ENCODE measurements around the gene TAMM41.
"Not testable (repeated sequence)": the region's sequence is repeated elsewhere in the genome, so short reads cannot be mapped to it uniquely, and the experiment has no call there.

GRCh38 chr3:11862584-11862983 lies 15.9 kb upstream of the TAMM41 start:
- TF ChIP-seq, protein P1, sequence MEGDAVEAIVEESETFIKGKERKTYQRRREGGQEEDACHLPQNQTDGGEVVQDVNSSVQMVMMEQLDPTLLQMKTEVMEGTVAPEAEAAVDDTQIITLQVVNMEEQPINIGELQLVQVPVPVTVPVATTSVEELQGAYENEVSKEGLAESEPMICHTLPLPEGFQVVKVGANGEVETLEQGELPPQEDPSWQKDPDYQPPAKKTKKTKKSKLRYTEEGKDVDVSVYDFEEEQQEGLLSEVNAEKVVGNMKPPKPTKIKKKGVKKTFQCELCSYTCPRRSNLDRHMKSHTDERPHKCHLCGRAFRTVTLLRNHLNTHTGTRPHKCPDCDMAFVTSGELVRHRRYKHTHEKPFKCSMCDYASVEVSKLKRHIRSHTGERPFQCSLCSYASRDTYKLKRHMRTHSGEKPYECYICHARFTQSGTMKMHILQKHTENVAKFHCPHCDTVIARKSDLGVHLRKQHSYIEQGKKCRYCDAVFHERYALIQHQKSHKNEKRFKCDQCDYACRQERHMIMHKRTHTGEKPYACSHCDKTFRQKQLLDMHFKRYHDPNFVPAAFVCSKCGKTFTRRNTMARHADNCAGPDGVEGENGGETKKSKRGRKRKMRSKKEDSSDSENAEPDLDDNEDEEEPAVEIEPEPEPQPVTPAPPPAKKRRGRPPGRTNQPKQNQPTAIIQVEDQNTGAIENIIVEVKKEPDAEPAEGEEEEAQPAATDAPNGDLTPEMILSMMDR (IDR thresholded peaks at IDR 0.05; ENCODE audit: low read length), result not testable (repeated sequence)
- TF ChIP-seq EZH2 (IDR thresholded peaks at IDR 0.05; ENCODE audit: borderline replicate concordance, low read length), result not testable (repeated sequence)

All from OCI-LY1 (cell line).